ENCODE data around the gene ATP11B.

Gene ATP11B

DNA sequence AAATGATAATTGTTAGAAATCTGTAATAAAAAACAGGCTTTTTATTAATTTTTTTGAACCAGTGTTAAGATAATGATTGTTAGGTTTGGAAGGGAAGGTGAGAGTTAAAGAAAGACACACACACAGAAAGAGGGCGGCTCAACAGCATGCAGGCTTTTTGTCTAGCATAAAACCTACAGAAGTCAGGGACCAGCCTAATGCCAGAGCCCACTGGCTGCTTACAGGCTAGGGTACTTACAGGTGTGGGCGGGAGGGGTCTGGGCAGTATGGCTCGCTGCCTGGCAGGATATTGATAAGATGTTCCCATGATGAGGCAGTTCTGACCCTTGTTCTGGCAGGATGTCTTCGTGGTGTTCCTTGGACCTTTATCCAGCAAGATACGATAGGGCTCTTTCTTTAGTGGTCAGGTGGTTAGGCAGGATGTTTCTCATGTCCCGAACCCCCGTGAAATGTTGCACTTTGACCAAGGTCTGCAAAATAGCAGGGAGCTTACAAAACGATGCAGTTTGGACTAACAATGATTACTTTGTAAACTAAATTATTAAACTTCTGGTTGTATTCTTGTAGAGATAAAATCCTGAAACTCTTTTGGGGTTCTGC lies 102.3 kb downstream of the ATP11B start:
- H3K27me3 ChIP-seq (ENCODE audit: insufficient read depth, low read depth) = no peaks in the 10 kb centered on the region
- H3K36me3 ChIP-seq (ENCODE audit: insufficient read depth) = no peaks in the 10 kb centered on the region
- TF ChIP-seq, protein P1, sequence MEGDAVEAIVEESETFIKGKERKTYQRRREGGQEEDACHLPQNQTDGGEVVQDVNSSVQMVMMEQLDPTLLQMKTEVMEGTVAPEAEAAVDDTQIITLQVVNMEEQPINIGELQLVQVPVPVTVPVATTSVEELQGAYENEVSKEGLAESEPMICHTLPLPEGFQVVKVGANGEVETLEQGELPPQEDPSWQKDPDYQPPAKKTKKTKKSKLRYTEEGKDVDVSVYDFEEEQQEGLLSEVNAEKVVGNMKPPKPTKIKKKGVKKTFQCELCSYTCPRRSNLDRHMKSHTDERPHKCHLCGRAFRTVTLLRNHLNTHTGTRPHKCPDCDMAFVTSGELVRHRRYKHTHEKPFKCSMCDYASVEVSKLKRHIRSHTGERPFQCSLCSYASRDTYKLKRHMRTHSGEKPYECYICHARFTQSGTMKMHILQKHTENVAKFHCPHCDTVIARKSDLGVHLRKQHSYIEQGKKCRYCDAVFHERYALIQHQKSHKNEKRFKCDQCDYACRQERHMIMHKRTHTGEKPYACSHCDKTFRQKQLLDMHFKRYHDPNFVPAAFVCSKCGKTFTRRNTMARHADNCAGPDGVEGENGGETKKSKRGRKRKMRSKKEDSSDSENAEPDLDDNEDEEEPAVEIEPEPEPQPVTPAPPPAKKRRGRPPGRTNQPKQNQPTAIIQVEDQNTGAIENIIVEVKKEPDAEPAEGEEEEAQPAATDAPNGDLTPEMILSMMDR (conservative IDR thresholded peaks at IDR 0.05; ENCODE audit: low read depth, low read length) = no peak
- no peaks in the 10 kb centered on the region for H4K20me1 ChIP-seq (ENCODE audit: insufficient read depth)
- no peaks in the 10 kb centered on the region for H3K4me1 ChIP-seq (ENCODE audit: low read depth, poor library complexity, severe bottlenecking)
- no peak overlapping the region for H3K4me3 ChIP-seq (IDR thresholded peaks at IDR 0.05; ENCODE audit: insufficient read depth, low read depth, low read length)
- H2AFZ ChIP-seq (ENCODE audit: low read depth) = no peak overlapping the region
- H3K4me2 ChIP-seq = no peak overlapping the region
- H3K9ac ChIP-seq = no peak overlapping the region
- no peak overlapping the region for H3K27ac ChIP-seq
- H3K79me2 ChIP-seq (ENCODE audit: insufficient read depth, low read depth) = no peaks in the 10 kb centered on the region

DNA sequence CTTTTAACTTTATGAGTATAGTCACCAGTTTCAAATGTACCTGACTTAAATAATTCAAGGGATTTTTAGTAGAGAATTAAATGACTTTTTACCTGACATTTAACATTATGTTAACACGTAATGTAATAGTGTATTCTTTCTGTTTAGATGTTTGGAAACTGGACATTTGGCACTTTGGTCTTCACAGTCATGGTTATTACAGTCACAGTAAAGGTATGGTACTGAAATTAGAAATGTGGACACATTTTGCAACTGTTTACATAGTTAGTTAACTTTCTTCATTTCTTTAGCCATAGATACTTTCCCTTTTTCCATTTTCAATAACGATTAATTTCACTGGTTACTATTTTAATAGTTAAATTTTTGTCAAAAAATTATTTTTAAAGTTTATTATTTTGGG lies 103.2 kb downstream of the ATP11B start:
- Histone ChIP-seq H3K27ac (no peak overlapping the region), H3K36me3 (ENCODE audit: insufficient read depth) (no peaks in the 10 kb centered on the region)
- TF ChIP-seq, protein P1 (conservative IDR thresholded peaks at IDR 0.05; ENCODE audit: low read depth, low read length) = no peak

DNA sequence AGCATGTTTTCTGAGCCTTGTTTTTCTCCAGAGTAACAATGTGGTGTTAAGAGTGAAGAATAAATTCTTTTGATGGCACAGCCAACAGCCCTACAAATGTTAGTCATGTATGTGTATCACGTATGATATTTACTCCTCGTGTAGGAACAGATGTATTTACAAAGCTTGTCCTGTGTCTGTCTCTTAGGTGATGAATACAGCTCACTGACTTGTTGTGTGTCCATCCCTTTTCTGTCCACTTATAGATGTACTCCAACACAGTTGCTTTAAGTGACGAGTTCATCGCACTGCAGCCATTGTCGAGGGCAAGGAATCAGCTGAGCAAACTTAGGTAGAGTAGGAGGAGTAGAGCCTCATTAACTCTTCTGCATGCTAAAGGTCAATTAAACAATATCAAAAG lies 108.9 kb downstream of the ATP11B start:
- Histone ChIP-seq H3K9ac (no peak overlapping the region), H3K4me1 (ENCODE audit: low read depth, poor library complexity, severe bottlenecking) (peaks cover 30% of the 10 kb centered on the region), H3K4me2 (no peak overlapping the region), H2AFZ (ENCODE audit: low read depth) (no peak overlapping the region), H3K79me2 (ENCODE audit: insufficient read depth, low read depth) (no peaks in the 10 kb centered on the region), H3K36me3 (ENCODE audit: insufficient read depth) (no peaks in the 10 kb centered on the region), H4K20me1 (ENCODE audit: insufficient read depth) (no peaks in the 10 kb centered on the region), H3K4me3 (IDR thresholded peaks at IDR 0.05; ENCODE audit: insufficient read depth, low read depth, low read length) (no peak overlapping the region), H3K27ac (no peak overlapping the region), H3K27me3 (ENCODE audit: insufficient read depth, low read depth) (no peaks in the 10 kb centered on the region)
- TF ChIP-seq, protein P1 (conservative IDR thresholded peaks at IDR 0.05; ENCODE audit: low read depth, low read length) = no peak

More for the DNA sequence above, 103.2 kb downstream of the ATP11B start:
- H3K4me2 ChIP-seq = no peak overlapping the region
- H3K79me2 ChIP-seq (ENCODE audit: insufficient read depth, low read depth) = no peaks in the 10 kb centered on the region
- no peak overlapping the region for H3K4me3 ChIP-seq (IDR thresholded peaks at IDR 0.05; ENCODE audit: insufficient read depth, low read depth, low read length)
- H2AFZ ChIP-seq (ENCODE audit: low read depth) = no peak overlapping the region
- H3K4me1 ChIP-seq (ENCODE audit: low read depth, poor library complexity, severe bottlenecking) = no peaks in the 10 kb centered on the region
- H3K27me3 ChIP-seq (ENCODE audit: insufficient read depth, low read depth) = no peaks in the 10 kb centered on the region
- no peak overlapping the region for H3K9ac ChIP-seq
- no peaks in the 10 kb centered on the region for H4K20me1 ChIP-seq (ENCODE audit: insufficient read depth)

DNA sequence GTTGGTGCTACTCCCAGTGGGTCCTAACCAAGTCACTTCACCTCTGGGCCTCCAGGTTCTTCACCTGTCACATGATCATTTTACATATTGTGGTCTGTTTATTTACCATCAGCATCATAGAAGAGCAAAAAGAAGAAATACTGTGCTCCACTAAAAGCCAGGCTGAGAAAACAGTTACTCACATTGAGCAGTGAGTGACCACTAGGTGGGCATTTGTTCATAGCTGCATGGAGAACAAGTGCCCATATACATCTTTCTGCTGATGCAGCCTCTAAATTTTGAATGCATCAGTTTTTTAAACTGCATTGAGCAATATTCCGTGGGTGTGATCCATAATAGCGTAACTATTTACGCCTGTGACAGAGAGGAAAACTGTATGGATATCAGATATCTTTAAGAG lies 110.9 kb downstream of the ATP11B start:
- Histone ChIP-seq H4K20me1 (ENCODE audit: insufficient read depth) (no peaks in the 10 kb centered on the region), H3K27me3 (ENCODE audit: insufficient read depth, low read depth) (no peaks in the 10 kb centered on the region), H3K4me2 (no peak overlapping the region), H3K4me1 (ENCODE audit: low read depth, poor library complexity, severe bottlenecking) (peaks cover 35% of the 10 kb centered on the region), H3K27ac (no peak overlapping the region), H3K79me2 (ENCODE audit: insufficient read depth, low read depth) (no peaks in the 10 kb centered on the region), H2AFZ (ENCODE audit: low read depth) (no peak overlapping the region), H3K4me3 (IDR thresholded peaks at IDR 0.05; ENCODE audit: insufficient read depth, low read depth, low read length) (no peak overlapping the region), H3K36me3 (ENCODE audit: insufficient read depth) (no peaks in the 10 kb centered on the region), H3K9ac (no peak overlapping the region)
- TF ChIP-seq, protein P1 (conservative IDR thresholded peaks at IDR 0.05; ENCODE audit: low read depth, low read length) = no peak
